ENCODE measurements around the gene ANKS6. TPM values are rescaled to one million over a fixed set of nuclear protein-coding genes. Genes with fewer than 3 reads are reported as not detected.

ANKS6 gene
- total RNA-seq, 4 donors from 2014 or later: 42.2 to 56.6 (median 49.9) TPM

- WGBS, 2 donors: 94 to 95% methylated on average over 6 of the region's 6 CpGs
- H3K4me1 ChIP-seq: no peaks in the 10 kb centered on the region
- no peaks in the 10 kb centered on the region for H3K9me3 ChIP-seq
- no peak overlapping the region for H3K27ac ChIP-seq
- intact Hi-C loops (cut with DNase I): no loop called here
- peaks cover 0 to 23% of the 10 kb centered on the region in 2 donors for H3K36me3 ChIP-seq
- no peaks in the 10 kb centered on the region for H3K27me3 ChIP-seq
- H3K4me3 ChIP-seq (replicated peaks in 1 of 3): no peak overlapping the region
- DNase-seq: no peak
- TF ChIP-seq POLR2A (IDR thresholded peaks at IDR 0.05): no peak
- no peak for TF ChIP-seq CTCF (IDR thresholded peaks at IDR 0.05)
These were observed 42.0 kb upstream of the ANKS6 start for GRCh38 chr9:98838155-98838867.

GRCh38 chr9:98837516-98837915 lies 41.2 kb upstream of the ANKS6 start:
- TF ChIP-seq POLR2A (IDR thresholded peaks at IDR 0.05) (no peak), CTCF (IDR thresholded peaks at IDR 0.05) (no peak)
- H3K9me3 ChIP-seq: no peaks in the 10 kb centered on the region
- no peak overlapping the region for H3K4me3 ChIP-seq (replicated peaks in 1 of 3)
- no peak overlapping the region for H3K27ac ChIP-seq
- 94% methylated on average over 4 of the region's 4 CpGs for WGBS, 2 donors
- H3K27me3 ChIP-seq: no peaks in the 10 kb centered on the region
- no peaks in the 10 kb centered on the region for H3K4me1 ChIP-seq
- intact Hi-C loops (cut with DNase I): no loop called here
- no peak for DNase-seq
- H3K36me3 ChIP-seq: peaks cover 0 to 23% of the 10 kb centered on the region in 2 donors

GRCh38 chr9:98836206-98836605 lies 39.9 kb upstream of the ANKS6 start:
- TF ChIP-seq CTCF (IDR thresholded peaks at IDR 0.05) (no peak), POLR2A (IDR thresholded peaks at IDR 0.05) (no peak)
- H3K27ac ChIP-seq: no peak overlapping the region
- intact Hi-C loops (cut with DNase I): no loop called here
- H3K36me3 ChIP-seq: peaks cover 0 to 23% of the 10 kb centered on the region in 2 donors
- H3K4me1 ChIP-seq: no peaks in the 10 kb centered on the region
- H3K4me3 ChIP-seq (replicated peaks in 1 of 3): no peak overlapping the region
- H3K27me3 ChIP-seq: no peaks in the 10 kb centered on the region
- no peaks in the 10 kb centered on the region for H3K9me3 ChIP-seq
- WGBS, 2 donors: 89 to 91% methylated on average over 4 of the region's 4 CpGs
- DNase-seq: no peak

- no peak for DNase-seq
- intact Hi-C loops (cut with DNase I): no loop called here
- TF ChIP-seq POLR2A (IDR thresholded peaks at IDR 0.05) (no peak), CTCF (IDR thresholded peaks at IDR 0.05) (no peak)
- Histone ChIP-seq H3K27me3 (no peaks in the 10 kb centered on the region), H3K27ac (no peak overlapping the region), H3K4me3 (replicated peaks in 1 of 3) (no peak overlapping the region), H3K9me3 (no peaks in the 10 kb centered on the region), H3K36me3 (peaks cover 0 to 14% of the 10 kb centered on the region in 2 donors), H3K4me1 (no peaks in the 10 kb centered on the region)
- 91 to 92% methylated on average over 9 of the region's 9 CpGs for WGBS, 2 donors
These were observed 38.0 kb upstream of the ANKS6 start for GRCh38 chr9:98834386-98834785.

- no peak for DNase-seq
- WGBS, 2 donors: 87 to 91% methylated on average over 9 of the region's 9 CpGs
- intact Hi-C loops (cut with DNase I): no loop called here
- no peaks in the 10 kb centered on the region for H3K9me3 ChIP-seq
- TF ChIP-seq POLR2A (IDR thresholded peaks at IDR 0.05) (no peak), CTCF (IDR thresholded peaks at IDR 0.05) (no peak)
- peaks cover 0 to 10% of the 10 kb centered on the region in 2 donors for H3K36me3 ChIP-seq
- no peak overlapping the region for H3K4me3 ChIP-seq (replicated peaks in 1 of 3)
- H3K27ac ChIP-seq: no peak overlapping the region
- no peaks in the 10 kb centered on the region for H3K4me1 ChIP-seq
- no peaks in the 10 kb centered on the region for H3K27me3 ChIP-seq
These were observed 37.0 kb upstream of the ANKS6 start for GRCh38 chr9:98833090-98833956.
